ENCODE results near the gene PRR16. TPM values are rescaled to one million over a fixed set of nuclear protein-coding genes. Genes with fewer than 3 reads are reported as not detected.

PRR16 gene
- polyA plus RNA-seq, 4 donors: 2.4 to 3.0 (median 2.7) TPM; not detected in 1

DNA sequence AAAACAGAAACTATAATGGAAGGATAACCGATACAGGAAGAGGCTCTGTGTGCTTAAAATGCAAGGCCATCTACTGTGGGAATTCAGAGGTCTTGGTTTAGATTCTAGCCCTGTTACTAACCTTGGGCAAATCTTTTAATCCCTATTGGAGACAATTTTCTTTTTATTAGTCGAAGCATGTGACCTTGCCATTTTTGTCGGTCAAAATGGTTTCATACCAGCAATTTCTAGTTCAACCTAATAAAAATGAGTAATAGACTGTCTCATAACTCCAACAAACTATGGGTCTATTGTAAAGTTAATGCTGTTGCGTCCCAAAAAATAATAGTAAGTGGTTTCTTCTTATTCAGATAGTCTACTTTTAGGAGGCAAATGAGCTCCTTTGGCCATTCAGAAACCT is 38.4 kb downstream of the PRR16 start:
- Histone ChIP-seq H3K36me3 (ENCODE audit: control insufficient read depth in 3 of 3, insufficient read depth in 2 of 3, low read depth in 1 of 3, low read length in 3 of 3) (no peaks in the 10 kb centered on the region), H3K27ac (ENCODE audit: low read depth in 1 of 3, low read length in 2 of 3) (no peak overlapping the region), H3K4me3 (ENCODE audit: low read depth in 1 of 3, low read length in 3 of 3) (no peak overlapping the region), H3K4me1 (ENCODE audit: control insufficient read depth in 3 of 3, insufficient read depth in 2 of 3, low read depth in 1 of 3, low read length in 2 of 3) (no peaks in the 10 kb centered on the region), H3K9me3 (ENCODE audit: control insufficient read depth in 2 of 2, insufficient read depth in 1 of 2, low read depth in 1 of 2, low read length in 1 of 2) (no peaks in the 10 kb centered on the region), H3K27me3 (ENCODE audit: control insufficient read depth in 3 of 3, insufficient read depth in 3 of 3, low read length in 3 of 3) (no peaks in the 10 kb centered on the region)
- 77 to 92% (median 83%) methylated on average over 4 of the region's 4 CpGs for WGBS, 3 donors
- DNase-seq (no peak), FAIRE-seq (no peak)

GRCh38 chr5:120503341-120503740 is 39.2 kb downstream of the PRR16 start:
- FAIRE-seq: no peak
- no peaks in the 10 kb centered on the region for H3K36me3 ChIP-seq (ENCODE audit: control insufficient read depth in 3 of 3, insufficient read depth in 2 of 3, low read depth in 1 of 3, low read length in 3 of 3)
- H3K9me3 ChIP-seq (ENCODE audit: control insufficient read depth in 2 of 2, insufficient read depth in 1 of 2, low read depth in 1 of 2, low read length in 1 of 2): no peaks in the 10 kb centered on the region
- H3K4me3 ChIP-seq (ENCODE audit: low read depth in 1 of 3, low read length in 3 of 3): no peak overlapping the region
- 25 to 54% (median 28%) methylated on average over 1 of the region's 1 CpG for WGBS, 3 donors
- no peaks in the 10 kb centered on the region for H3K27me3 ChIP-seq (ENCODE audit: control insufficient read depth in 3 of 3, insufficient read depth in 3 of 3, low read length in 3 of 3)
- H3K27ac ChIP-seq (ENCODE audit: low read depth in 1 of 3, low read length in 2 of 3): no peak overlapping the region
- no peaks in the 10 kb centered on the region for H3K4me1 ChIP-seq (ENCODE audit: control insufficient read depth in 3 of 3, insufficient read depth in 2 of 3, low read depth in 1 of 3, low read length in 2 of 3)
- DNase-seq: no peak

GRCh38 chr5:120504057-120504456 is 40.0 kb downstream of the PRR16 start:
- Histone ChIP-seq H3K9me3 (ENCODE audit: control insufficient read depth in 2 of 2, insufficient read depth in 1 of 2, low read depth in 1 of 2, low read length in 1 of 2) (no peaks in the 10 kb centered on the region), H3K36me3 (ENCODE audit: control insufficient read depth in 3 of 3, insufficient read depth in 2 of 3, low read depth in 1 of 3, low read length in 3 of 3) (no peaks in the 10 kb centered on the region), H3K4me3 (ENCODE audit: low read depth in 1 of 3, low read length in 3 of 3) (no peak overlapping the region), H3K27ac (ENCODE audit: low read depth in 1 of 3, low read length in 2 of 3) (no peak overlapping the region), H3K4me1 (ENCODE audit: control insufficient read depth in 3 of 3, insufficient read depth in 2 of 3, low read depth in 1 of 3, low read length in 2 of 3) (no peaks in the 10 kb centered on the region), H3K27me3 (ENCODE audit: control insufficient read depth in 3 of 3, insufficient read depth in 3 of 3, low read length in 3 of 3) (no peaks in the 10 kb centered on the region)
- no peak for DNase-seq
- no peak for FAIRE-seq
- 77 to 86% (median 79%) methylated on average over 2 of the region's 2 CpGs for WGBS, 3 donors

GRCh38 chr5:120507197-120507596 is 43.1 kb downstream of the PRR16 start:
- Histone ChIP-seq H3K4me3 (ENCODE audit: low read depth in 1 of 3, low read length in 3 of 3) (no peak overlapping the region), H3K4me1 (ENCODE audit: control insufficient read depth in 3 of 3, insufficient read depth in 2 of 3, low read depth in 1 of 3, low read length in 2 of 3) (no peaks in the 10 kb centered on the region), H3K36me3 (ENCODE audit: control insufficient read depth in 3 of 3, insufficient read depth in 2 of 3, low read depth in 1 of 3, low read length in 3 of 3) (no peaks in the 10 kb centered on the region), H3K27me3 (ENCODE audit: control insufficient read depth in 3 of 3, insufficient read depth in 3 of 3, low read length in 3 of 3) (no peaks in the 10 kb centered on the region), H3K9me3 (ENCODE audit: control insufficient read depth in 2 of 2, insufficient read depth in 1 of 2, low read depth in 1 of 2, low read length in 1 of 2) (no peaks in the 10 kb centered on the region), H3K27ac (ENCODE audit: low read depth in 1 of 3, low read length in 2 of 3) (no peak overlapping the region)
- DNase-seq (no peak), FAIRE-seq (no peak)
- WGBS, 3 donors: 73 to 80% (median 79%) methylated on average over 2 of the region's 2 CpGs

- FAIRE-seq: no peak
- WGBS, 3 donors: 67 to 91% (median 80%) methylated on average over 2 of the region's 2 CpGs
Observed at GRCh38 chr5:120507800-120508463, 43.8 kb downstream of the PRR16 start.

DNA sequence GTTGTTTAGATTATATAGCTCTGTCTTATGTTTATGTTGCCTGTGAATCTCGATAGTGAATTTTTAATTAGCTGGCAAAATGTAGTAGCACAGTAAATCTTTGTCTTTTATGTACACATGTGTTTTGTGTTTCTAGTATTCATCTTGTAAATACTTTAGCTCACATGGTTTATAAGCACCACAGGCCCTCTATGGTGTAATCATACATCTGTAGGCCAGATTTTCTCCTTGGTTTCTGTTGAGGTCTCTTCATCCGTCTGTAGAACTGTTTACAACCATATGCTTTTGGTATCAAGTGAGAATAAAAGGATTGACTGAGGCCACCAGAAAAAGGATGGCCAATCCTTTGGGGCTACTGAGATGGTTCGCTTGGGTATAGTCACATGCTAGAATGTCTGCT is 45.0 kb downstream of the PRR16 start:
- no peaks in the 10 kb centered on the region for H3K9me3 ChIP-seq (ENCODE audit: control insufficient read depth in 2 of 2, insufficient read depth in 1 of 2, low read depth in 1 of 2, low read length in 1 of 2)
- FAIRE-seq (no peak), DNase-seq (no peak)
- no peaks in the 10 kb centered on the region for H3K4me1 ChIP-seq (ENCODE audit: control insufficient read depth in 3 of 3, insufficient read depth in 2 of 3, low read depth in 1 of 3, low read length in 2 of 3)
- H3K27ac ChIP-seq (ENCODE audit: low read depth in 1 of 3, low read length in 2 of 3): no peak overlapping the region
- H3K4me3 ChIP-seq (ENCODE audit: low read depth in 1 of 3, low read length in 3 of 3): no peak overlapping the region
- no peaks in the 10 kb centered on the region for H3K36me3 ChIP-seq (ENCODE audit: control insufficient read depth in 3 of 3, insufficient read depth in 2 of 3, low read depth in 1 of 3, low read length in 3 of 3)
- H3K27me3 ChIP-seq (ENCODE audit: control insufficient read depth in 3 of 3, insufficient read depth in 3 of 3, low read length in 3 of 3): no peaks in the 10 kb centered on the region
- 75 to 81% (median 80%) methylated on average over 3 of the region's 3 CpGs for WGBS, 3 donors

More at GRCh38 chr5:120507800-120508463, 43.8 kb downstream of the PRR16 start:
- no peak for DNase-seq
- Histone ChIP-seq H3K27me3 (ENCODE audit: control insufficient read depth in 3 of 3, insufficient read depth in 3 of 3, low read length in 3 of 3) (no peaks in the 10 kb centered on the region), H3K4me3 (ENCODE audit: low read depth in 1 of 3, low read length in 3 of 3) (no peak overlapping the region), H3K9me3 (ENCODE audit: control insufficient read depth in 2 of 2, insufficient read depth in 1 of 2, low read depth in 1 of 2, low read length in 1 of 2) (no peaks in the 10 kb centered on the region), H3K27ac (ENCODE audit: low read depth in 1 of 3, low read length in 2 of 3) (no peak overlapping the region), H3K36me3 (ENCODE audit: control insufficient read depth in 3 of 3, insufficient read depth in 2 of 3, low read depth in 1 of 3, low read length in 3 of 3) (no peaks in the 10 kb centered on the region), H3K4me1 (ENCODE audit: control insufficient read depth in 3 of 3, insufficient read depth in 2 of 3, low read depth in 1 of 3, low read length in 2 of 3) (no peaks in the 10 kb centered on the region)

- no peaks in the 10 kb centered on the region for H3K9me3 ChIP-seq (ENCODE audit: control insufficient read depth in 2 of 2, insufficient read depth in 1 of 2, low read depth in 1 of 2, low read length in 1 of 2)
- no peak overlapping the region for H3K27ac ChIP-seq (ENCODE audit: low read depth in 1 of 3, low read length in 2 of 3)
- no peak overlapping the region for H3K4me3 ChIP-seq (ENCODE audit: low read depth in 1 of 3, low read length in 3 of 3)
- no peaks in the 10 kb centered on the region for H3K36me3 ChIP-seq (ENCODE audit: control insufficient read depth in 3 of 3, insufficient read depth in 2 of 3, low read depth in 1 of 3, low read length in 3 of 3)
- H3K4me1 ChIP-seq (ENCODE audit: control insufficient read depth in 3 of 3, insufficient read depth in 2 of 3, low read depth in 1 of 3, low read length in 2 of 3): no peaks in the 10 kb centered on the region
- WGBS, 3 donors: 59 to 69% (median 61%) methylated on average over 2 of the region's 2 CpGs
- no peak for DNase-seq
- FAIRE-seq: no peak
- no peaks in the 10 kb centered on the region for H3K27me3 ChIP-seq (ENCODE audit: control insufficient read depth in 3 of 3, insufficient read depth in 3 of 3, low read length in 3 of 3)
Observed at GRCh38 chr5:120510098-120510637, 46.1 kb downstream of the PRR16 start.

- FAIRE-seq (no peak), DNase-seq (no peak)
- H3K36me3 ChIP-seq (ENCODE audit: control insufficient read depth in 3 of 3, insufficient read depth in 2 of 3, low read depth in 1 of 3, low read length in 3 of 3): no peaks in the 10 kb centered on the region
- no peaks in the 10 kb centered on the region for H3K4me1 ChIP-seq (ENCODE audit: control insufficient read depth in 3 of 3, insufficient read depth in 2 of 3, low read depth in 1 of 3, low read length in 2 of 3)
- H3K4me3 ChIP-seq (ENCODE audit: low read depth in 1 of 3, low read length in 3 of 3): no peak overlapping the region
- WGBS, 3 donors: 55 to 73% (median 62%) methylated on average over 4 of the region's 4 CpGs
- no peaks in the 10 kb centered on the region for H3K27me3 ChIP-seq (ENCODE audit: control insufficient read depth in 3 of 3, insufficient read depth in 3 of 3, low read length in 3 of 3)
- H3K9me3 ChIP-seq (ENCODE audit: control insufficient read depth in 2 of 2, insufficient read depth in 1 of 2, low read depth in 1 of 2, low read length in 1 of 2): no peaks in the 10 kb centered on the region
- no peak overlapping the region for H3K27ac ChIP-seq (ENCODE audit: low read depth in 1 of 3, low read length in 2 of 3)
Observed at GRCh38 chr5:120510994-120511686, 47.0 kb downstream of the PRR16 start.
